AG04449 (cell line): ENCODE data around the gene OASL.

Source experiments
- CTCF ChIA-PET: fragments of 350-600 bp; formaldehyde crosslinking; extraction: SDS; loops from one replicate; lab custom pipeline; 2021; ENCODE audit warnings: antibody characterized with exemption; lab: Yijun Ruan, JAX
- POLR2A ChIA-PET: fragments of 400-600, 350-600 bp; formaldehyde crosslinking; extraction: SDS; loops from one replicate; lab custom pipeline; 2020; ENCODE audit warnings: antibody characterized with exemption, inconsistent platforms; lab: Yijun Ruan, JAX
- DNase-seq: peaks from one replicate; pipeline ENCODE4 v3.0.0-alpha.2; 2010; ENCODE audit warnings: low read depth, low spot score
- H3K4me3 ChIP-seq: 2 replicates; pipeline ENCODE4 v1.5.1; 2011; ENCODE audit warnings: low read depth, mild to moderate bottlenecking, control low read depth, low read length
- CTCF ChIP-seq: IDR thresholded peaks from one replicate; pipeline ENCODE4 v1.5.1; 2011; ENCODE audit warnings: mild to moderate bottlenecking, moderate library complexity, low read length, control low read depth, inconsistent platforms; ENCODE audit not compliant: insufficient read depth; ENCODE audit errors: missing control alignments

Gene OASL

GRCh38 chr12:121010860-121011259 is 28.2 kb downstream of the OASL start:
- POLR2A ChIA-PET, result no interaction called here
- CTCF ChIA-PET, result interaction anchor here (0.6 to 4.3 kb wide), 4 partner anchors 39 to 428 kb away, joined by 3 to 36 read pairs (median 12); partner anchors contain the start of gene POP5
- no peak for TF ChIP-seq CTCF
- no peak overlapping the region for H3K4me3 ChIP-seq
- no peak for DNase-seq

GRCh38 chr12:121009741-121010140 is 29.3 kb downstream of the OASL start:
- peak; percentile 57 for TF ChIP-seq CTCF
- ChIA-PET POLR2A (no interaction called here), CTCF (interaction anchor here (0.6 to 4.3 kb wide), 12 partner anchors 11 to 427 kb away, joined by 3 to 36 read pairs (median 3); partner anchors contain the start of gene POP5)
- no peak overlapping the region for H3K4me3 ChIP-seq
- DNase-seq, result no peak

DNA sequence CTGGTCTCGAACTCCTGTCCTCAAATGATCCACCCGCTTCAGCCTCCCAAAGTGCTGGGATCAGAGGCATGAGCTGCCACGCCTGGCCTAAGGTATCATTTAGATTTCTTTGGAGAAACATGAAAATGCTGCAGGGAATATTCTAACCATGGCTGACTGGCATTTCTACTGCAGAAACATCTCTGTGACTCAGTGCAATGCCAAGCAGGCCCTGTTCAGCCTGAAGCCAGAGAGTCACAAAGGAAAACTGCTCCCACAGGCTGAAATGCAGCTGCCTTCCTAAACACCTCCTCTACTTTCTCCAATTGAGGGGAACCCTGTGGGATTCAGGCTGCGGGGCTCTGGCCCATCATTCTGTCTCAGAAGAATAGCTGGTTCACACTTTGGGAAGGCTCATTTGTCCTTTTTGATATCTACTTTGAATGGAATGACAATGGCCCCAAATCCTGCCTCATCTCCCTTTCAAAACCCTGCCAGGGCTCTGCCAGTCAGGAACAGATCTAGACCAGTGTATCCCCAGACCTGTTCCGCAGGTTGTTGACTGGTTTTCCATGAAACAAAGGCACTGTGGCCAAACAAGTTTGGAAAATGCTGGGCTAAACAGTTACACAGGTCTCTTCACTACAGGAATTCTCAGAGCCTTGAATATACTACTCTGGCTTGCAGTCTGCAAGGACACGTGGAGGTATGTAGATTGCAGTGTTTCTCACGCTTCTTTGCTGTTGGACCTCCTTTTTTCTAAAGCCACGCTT is 30.5 kb downstream of the OASL start:
- no peak overlapping the region for H3K4me3 ChIP-seq
- TF ChIP-seq CTCF, result no peak
- ChIA-PET POLR2A (no interaction called here), CTCF (interaction anchor here (1.1 to 4.3 kb wide), 4 partner anchors 52 to 426 kb away, joined by 3 to 36 read pairs (median 12); partner anchors contain the start of gene POP5)
- DNase-seq, result no peak

- POLR2A ChIA-PET, result no interaction called here
- DNase-seq, result no peak
- CTCF ChIA-PET, result interaction anchor here (0.7 to 3.2 kb wide), 15 partner anchors 9 to 356 kb away, joined by 3 to 9 read pairs (median 5); partner anchors contain the start of gene HNF1A
- no peak overlapping the region for H3K4me3 ChIP-seq
- TF ChIP-seq CTCF, result peak; percentile 81
Observed at GRCh38 chr12:121005346-121005815, 33.7 kb downstream of the OASL start.

DNA sequence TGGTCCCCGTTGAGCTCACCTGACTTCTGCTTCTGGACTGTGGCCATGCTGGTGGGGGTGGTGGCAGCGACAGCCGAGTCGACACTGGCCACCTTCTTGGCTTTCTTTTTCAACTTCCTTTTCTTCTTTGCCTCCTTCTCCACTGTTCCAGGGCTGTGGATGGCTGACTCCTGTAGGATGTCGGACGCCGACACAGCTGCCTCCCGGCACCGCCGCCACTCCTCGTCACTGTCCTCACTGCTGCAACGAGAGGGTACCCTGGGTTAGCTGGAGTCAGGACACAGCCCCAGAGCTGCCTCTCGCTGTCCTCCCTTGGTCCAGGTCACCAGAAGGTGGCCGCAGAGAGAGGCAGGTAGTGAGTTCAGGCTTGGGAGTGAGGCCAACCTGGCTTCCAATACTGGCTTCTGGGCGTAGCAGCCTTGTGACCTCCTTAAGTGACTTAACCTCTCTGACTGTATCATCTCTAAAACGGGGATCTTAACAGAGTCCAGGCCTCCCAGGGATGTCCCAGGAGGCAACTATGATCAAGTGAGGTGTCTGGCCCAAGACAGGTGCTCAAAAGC is 34.7 kb downstream of the OASL start:
- POLR2A ChIA-PET, result no interaction called here
- CTCF ChIA-PET, result interaction anchor here (0.7 to 3.2 kb wide), 6 partner anchors 9 to 355 kb away, joined by 3 to 9 read pairs (median 4); no protein-coding TSS in a partner anchor
- no peak overlapping the region for H3K4me3 ChIP-seq
- TF ChIP-seq CTCF, result no peak
- no peak for DNase-seq

DNA sequence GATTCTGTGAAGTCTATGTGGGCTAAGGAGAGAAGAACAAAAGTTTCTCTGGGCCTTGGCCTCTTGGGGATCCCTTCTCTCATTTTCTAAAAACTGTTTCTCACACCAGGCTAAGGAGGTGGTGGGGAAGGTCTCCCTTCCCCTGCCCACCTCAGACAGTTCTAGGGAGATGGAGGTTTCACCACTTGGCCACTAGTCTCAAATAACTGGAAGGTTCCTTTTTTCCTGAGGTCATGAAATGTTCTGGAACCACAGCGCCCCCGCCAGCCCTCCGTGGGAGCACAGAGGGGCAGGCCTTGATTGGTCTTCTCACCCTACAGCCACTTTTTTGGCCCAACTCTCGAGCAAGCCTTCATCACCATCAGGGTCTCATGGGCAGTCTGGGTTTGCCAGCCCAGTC is 35.4 kb downstream of the OASL start:
- no peak for DNase-seq
- ChIA-PET CTCF (interaction anchor here (0.7 to 3.2 kb wide), 4 partner anchors 9 to 421 kb away, joined by 3 to 9 read pairs (median 6); no protein-coding TSS in a partner anchor), POLR2A (no interaction called here)
- TF ChIP-seq CTCF, result no peak
- no peak overlapping the region for H3K4me3 ChIP-seq
